Aorta (tissue), 5 donors: ENCODE data around the gene ZNF438. TPM values are rescaled to one million over a fixed set of nuclear protein-coding genes. Genes with fewer than 3 reads are reported as not detected.

Source experiments
- ATAC-seq: fragments of 200-7000 bp; cut with Tn5 transposase; one replicate; pipeline ENCODE4 v1.9.1; 2022; ENCODE audit warnings: moderate library complexity; ENCODE audit not compliant: low FRiP score
- DNase-seq, 2 donors: peaks; one replicate each; pipeline ENCODE4 v3.0.0-alpha.2; 2020
- H3K27ac ChIP-seq, 2 donors: one replicate each; pipeline ENCODE4 v1.5.1; 2013; ENCODE audit warnings: low read length in 2 of 2, mild to moderate bottlenecking in 2 of 2, moderate library complexity in 2 of 2, control low read depth in 1 of 2, inconsistent platforms in 1 of 2, low read depth in 1 of 2
- H3K27me3 ChIP-seq, 2 donors: one replicate each; pipeline ENCODE4 v1.6.1; 2013; ENCODE audit warnings: control low read depth in 1 of 2, low read length in 1 of 2, mild to moderate bottlenecking in 1 of 2, moderate library complexity in 1 of 2; ENCODE audit not compliant: insufficient read depth in 2 of 2, control insufficient read depth in 1 of 2
- H3K36me3 ChIP-seq, 2 donors: one replicate each; pipeline ENCODE4 v1.6.1; 2013; ENCODE audit warnings: control low read depth in 1 of 2, low read length in 1 of 2, mild to moderate bottlenecking in 1 of 2; ENCODE audit not compliant: insufficient read depth in 2 of 2, control insufficient read depth in 1 of 2
- H3K4me1 ChIP-seq, 2 donors: one replicate each; pipeline ENCODE4 v1.6.1; 2013; ENCODE audit warnings: low read length in 2 of 2, control low read depth in 1 of 2, mild to moderate bottlenecking in 1 of 2, moderate library complexity in 1 of 2; ENCODE audit not compliant: insufficient read depth in 2 of 2, control insufficient read depth in 1 of 2
- H3K4me3 ChIP-seq, 2 donors: one replicate each; pipeline ENCODE4 v1.5.1; 2013; ENCODE audit warnings: low read length in 2 of 2, control low read depth in 1 of 2, mild to moderate bottlenecking in 1 of 2
- H3K9me3 ChIP-seq: one replicate; pipeline ENCODE4 v1.6.1; 2013; ENCODE audit warnings: mild to moderate bottlenecking, low read length; ENCODE audit not compliant: control insufficient read depth
- WGBS, 2 donors: extraction: QIAGEN DNeasy Blood & Tissue Kit; methylation state at CpG; one replicate each; pipeline ENCODE4 v1.1.7; 2013; 5-methylcytosine and 5-hydroxymethylcytosine counted together
- intact Hi-C, 2 donors: fragments of 100-400 bp; cut with DNase I; formaldehyde crosslinking; loops; one replicate each; pipeline versions ENCODE4 v1.14.2 to v1.15.0; 2022
- polyA plus RNA-seq, 2 donors: library from polyadenylated mRNA; stranded (reverse); fragments of 200-250 nt; gene quantifications; one replicate each; pipeline ENCODE4 v1.2.3, GENCODE V29; 2013
- total RNA-seq, 2 donors: library from RNA; stranded (reverse); fragmentation: NEBNext Ultra II Directional; extraction: Animal tissue kit (Norgen Biotek cat#: 25700); gene quantifications; one replicate each; pipeline ENCODE4 v1.2.1, GENCODE V29; 2021
- donor health status: healthy with polysubstance abuse.
- donor health status: Bipolar disorder and iron deficiency.
- donor health status: DM: no; HTN: no; CAD: no.
- donor health status: DM: no; HTN: no; CAD: no.
- donor health status: DM: yes; HTN: yes; CAD: no.

ZNF438 gene
- total and polyA plus RNA-seq, 4 donors: 10.6 to 16.5 (median 12.5) TPM

GRCh38 chr10:31014161-31014875 is 17.3 kb downstream of the ZNF438 start:
- H3K4me3 ChIP-seq: no peak overlapping the region
- DNase-seq: no peak
- no peaks in the 10 kb centered on the region for H3K27me3 ChIP-seq
- H3K4me1 ChIP-seq: peaks cover 2 to 7% of the 10 kb centered on the region in 2 donors
- intact Hi-C loops: loop anchor here in 1 of 2 donors (10.0 kb wide), 1 partner anchor 230 kb away; no protein-coding TSS in a partner anchor
- no peaks in the 10 kb centered on the region for H3K36me3 ChIP-seq
- no peak for ATAC-seq
- H3K9me3 ChIP-seq: no peaks in the 10 kb centered on the region
- H3K27ac ChIP-seq: no peak overlapping the region
- 83 to 93% methylated on average over 7 of the region's 7 CpGs for WGBS, 2 donors

GRCh38 chr10:31013331-31013730 is 18.3 kb downstream of the ZNF438 start:
- intact Hi-C loops: loop anchor here in 1 of 2 donors (10.0 kb wide), 1 partner anchor 229 kb away; no protein-coding TSS in a partner anchor
- DNase-seq: no peak
- Histone ChIP-seq H3K36me3 (no peaks in the 10 kb centered on the region), H3K4me3 (no peak overlapping the region), H3K9me3 (no peaks in the 10 kb centered on the region), H3K4me1 (peaks cover 2 to 5% of the 10 kb centered on the region in 2 donors), H3K27me3 (no peaks in the 10 kb centered on the region), H3K27ac (no peak overlapping the region)
- ATAC-seq: no peak
- 85 to 92% methylated on average over 3 of the region's 3 CpGs for WGBS, 2 donors

- Histone ChIP-seq H3K4me3 (no peak overlapping the region), H3K27ac (no peak overlapping the region), H3K36me3 (no peaks in the 10 kb centered on the region), H3K27me3 (no peaks in the 10 kb centered on the region), H3K9me3 (no peaks in the 10 kb centered on the region), H3K4me1 (peaks cover 2 to 8% of the 10 kb centered on the region in 2 donors)
- intact Hi-C loops: loop anchor here in 1 of 2 donors (10.0 kb wide), 1 partner anchor 227 kb away; no protein-coding TSS in a partner anchor
- 73 to 75% methylated on average over 3 of the region's 3 CpGs for WGBS, 2 donors
- ATAC-seq: no peak
- no peak for DNase-seq
Measured at GRCh38 chr10:31011665-31012022, 20.0 kb downstream of the ZNF438 start.

GRCh38 chr10:31011017-31011664 is 20.5 kb downstream of the ZNF438 start:
- no peaks in the 10 kb centered on the region for H3K27me3 ChIP-seq
- H3K9me3 ChIP-seq: no peaks in the 10 kb centered on the region
- no peak for DNase-seq
- H3K27ac ChIP-seq: peak overlapping the region in 1 of 2 donors; percentile 4
- H3K4me3 ChIP-seq: no peak overlapping the region
- peaks cover 0 to 8% of the 10 kb centered on the region in 2 donors for H3K4me1 ChIP-seq
- intact Hi-C loops: loop anchor here in 1 of 2 donors (10.0 kb wide), 1 partner anchor 226 kb away; no protein-coding TSS in a partner anchor
- ATAC-seq: peak; percentile 32
- WGBS, 2 donors: 70 to 79% methylated on average over 8 of the region's 8 CpGs
- no peaks in the 10 kb centered on the region for H3K36me3 ChIP-seq

GRCh38 chr10:31010062-31010461 is 21.6 kb downstream of the ZNF438 start:
- Histone ChIP-seq H3K27ac (no peak overlapping the region), H3K9me3 (no peaks in the 10 kb centered on the region), H3K4me3 (no peak overlapping the region), H3K36me3 (no peaks in the 10 kb centered on the region), H3K4me1 (peaks cover 0 to 11% of the 10 kb centered on the region in 2 donors), H3K27me3 (no peaks in the 10 kb centered on the region)
- WGBS, 2 donors: 94 to 95% methylated on average over 2 of the region's 2 CpGs
- intact Hi-C loops: loop anchor here in 1 of 2 donors (10.0 kb wide), 1 partner anchor 225 kb away; no protein-coding TSS in a partner anchor
- ATAC-seq: no peak
- no peak for DNase-seq

- Histone ChIP-seq H3K27me3 (no peaks in the 10 kb centered on the region), H3K4me1 (peaks cover 3 to 12% of the 10 kb centered on the region in 2 donors), H3K27ac (peak overlapping the region in 1 of 2 donors; percentile 39), H3K4me3 (no peak overlapping the region), H3K9me3 (no peaks in the 10 kb centered on the region), H3K36me3 (no peaks in the 10 kb centered on the region)
- DNase-seq (no peak), ATAC-seq (no peak)
- 83 to 98% methylated on average over 1 of the region's 1 CpG for WGBS, 2 donors
- intact Hi-C loops: loop anchor here in 1 of 2 donors (5.0 kb wide), 1 partner anchor 189 kb away; no protein-coding TSS in a partner anchor
Measured at GRCh38 chr10:31005895-31006294, 25.8 kb downstream of the ZNF438 start.

- Histone ChIP-seq H3K4me1 (peaks cover 5 to 14% of the 10 kb centered on the region in 2 donors), H3K27me3 (no peaks in the 10 kb centered on the region), H3K27ac (peak overlapping the region; percentile 14 to 17), H3K9me3 (no peaks in the 10 kb centered on the region), H3K36me3 (no peaks in the 10 kb centered on the region), H3K4me3 (no peak overlapping the region)
- WGBS, 2 donors: 64 to 67% methylated on average over 3 of the region's 3 CpGs
- no peak for DNase-seq
- intact Hi-C loops: loop anchor here in 1 of 2 donors (5.0 kb wide), 1 partner anchor 187 kb away; no protein-coding TSS in a partner anchor
- ATAC-seq: no peak
Measured at GRCh38 chr10:31004611-31005193, 27.0 kb downstream of the ZNF438 start.

GRCh38 chr10:31001740-31002139 is 29.9 kb downstream of the ZNF438 start:
- no peak for ATAC-seq
- H3K36me3 ChIP-seq: no peaks in the 10 kb centered on the region
- H3K4me1 ChIP-seq: peaks cover 5 to 12% of the 10 kb centered on the region in 2 donors
- H3K9me3 ChIP-seq: no peaks in the 10 kb centered on the region
- H3K4me3 ChIP-seq: no peak overlapping the region
- no peak overlapping the region for H3K27ac ChIP-seq
- DNase-seq: no peak
- intact Hi-C loops: no loop called here
- WGBS, 2 donors: 78 to 95% methylated on average over 2 of the region's 2 CpGs
- no peaks in the 10 kb centered on the region for H3K27me3 ChIP-seq
